HG03432 (cell line): Measurements from ENCODE around the gene C2CD3.

Source experiments
- ATAC-seq: cut with Tn5 transposase; IDR thresholded peaks from one replicate; pipeline ENCODE4 v1.9.1; 2021; ENCODE audit warnings: mild to moderate bottlenecking, moderate library complexity; ENCODE audit not compliant: unreplicated experiment

Gene C2CD3

GRCh38 chr11:74170694-74171629, at the start of gene C2CD3, which contains the start of gene PPME1:
Gene C2CD3 (minus strand): TSS chr11:74171002. CDS start chr11:74170792, 210 bp downstream.
Gene PPME1 (plus strand): TSS chr11:74171289. CDS start chr11:74171422, 133 bp downstream.
- ATAC-seq = peak; percentile 92

GRCh38 chr11:74220376-74220775, 49.6 kb upstream of the C2CD3 start:
- no peak for ATAC-seq

GRCh38 chr11:74212533-74212932, 41.7 kb upstream of the C2CD3 start:
- ATAC-seq = no peak

GRCh38 chr11:74208507-74208906, 37.7 kb upstream of the C2CD3 start:
- ATAC-seq = no peak

GRCh38 chr11:74206746-74207145, 35.9 kb upstream of the C2CD3 start:
- ATAC-seq = no peak

GRCh38 chr11:74205181-74205580, 34.4 kb upstream of the C2CD3 start:
- no peak for ATAC-seq

GRCh38 chr11:74204701-74205100, 33.9 kb upstream of the C2CD3 start:
- no peak for ATAC-seq

GRCh38 chr11:74203966-74204365, 33.2 kb upstream of the C2CD3 start:
- no peak for ATAC-seq

GRCh38 chr11:74196781-74197486, 26.1 kb upstream of the C2CD3 start:
- no peak for ATAC-seq

GRCh38 chr11:74195828-74196227, 25.0 kb upstream of the C2CD3 start:
- ATAC-seq = no peak

GRCh38 chr11:74185695-74186094, 14.9 kb upstream of the C2CD3 start:
- ATAC-seq = no peak

- no peak for ATAC-seq
Observed at GRCh38 chr11:74185285-74185684, 14.5 kb upstream of the C2CD3 start.

- ATAC-seq = no peak
Observed at GRCh38 chr11:74182635-74183034, 11.8 kb upstream of the C2CD3 start.

GRCh38 chr11:74179234-74180052, 8.6 kb upstream of the C2CD3 start:
- ATAC-seq = no peak

- no peak for ATAC-seq
Observed at GRCh38 chr11:74175920-74176319, 5.1 kb upstream of the C2CD3 start.

- ATAC-seq = no peak
Observed at GRCh38 chr11:74171997-74172396, 1.2 kb upstream of the C2CD3 start.

- no peak for ATAC-seq
Observed at GRCh38 chr11:74171630-74171968, 797 bp upstream of the C2CD3 start.

- ATAC-seq = no peak
Observed at GRCh38 chr11:74169738-74170458, 904 bp downstream of the C2CD3 start.

- ATAC-seq = no peak
Observed at GRCh38 chr11:74168838-74169237, 2.0 kb downstream of the C2CD3 start.

GRCh38 chr11:74162681-74163467, 7.9 kb downstream of the C2CD3 start:
- peak; percentile 71 for ATAC-seq
